Epithelial cell of esophagus (primary cell): ENCODE results near the gene ABHD5.

Source experiments
- DNase-seq: peaks from one replicate; pipeline ENCODE4 v3.0.0; 2010; ENCODE audit warnings: low read depth
- H3K4me3 ChIP-seq: 2 replicates; pipeline ENCODE4 v1.5.1; 2011; ENCODE audit warnings: mild to moderate bottlenecking, low read length, control low read depth
- CTCF ChIP-seq: IDR thresholded peaks from 2 replicates; pipeline ENCODE4 v1.5.1; 2011; ENCODE audit warnings: low read depth, mild to moderate bottlenecking, low read length, control low read depth, inconsistent platforms; ENCODE audit not compliant: insufficient read depth; ENCODE audit errors: missing control alignments

ABHD5 gene

GRCh38 chr3:43693594-43693993, 2.9 kb downstream of the ABHD5 start:
- H3K4me3 ChIP-seq, result peak overlapping the region; percentile 82
- TF ChIP-seq CTCF, result no peak
- DNase-seq, result peak; percentile 87

- no peak for TF ChIP-seq CTCF
- H3K4me3 ChIP-seq, result no peak overlapping the region
- peak; percentile 77 for DNase-seq
Observed at GRCh38 chr3:43695443-43695842, 4.7 kb downstream of the ABHD5 start.

GRCh38 chr3:43695863-43696262, 5.1 kb downstream of the ABHD5 start:
- no peak for TF ChIP-seq CTCF
- DNase-seq, result no peak
- no peak overlapping the region for H3K4me3 ChIP-seq

GRCh38 chr3:43696441-43696840, 5.7 kb downstream of the ABHD5 start:
- no peak overlapping the region for H3K4me3 ChIP-seq
- DNase-seq, result no peak
- no peak for TF ChIP-seq CTCF

GRCh38 chr3:43696881-43697280, 6.1 kb downstream of the ABHD5 start:
- H3K4me3 ChIP-seq, result no peak overlapping the region
- no peak for TF ChIP-seq CTCF
- DNase-seq, result no peak

- peak; percentile 66 for DNase-seq
- H3K4me3 ChIP-seq, result no peak overlapping the region
- TF ChIP-seq CTCF, result peak; percentile 64
Observed at GRCh38 chr3:43699864-43700263, 9.1 kb downstream of the ABHD5 start.

- DNase-seq, result no peak
- no peak for TF ChIP-seq CTCF
- H3K4me3 ChIP-seq, result no peak overlapping the region
Observed at GRCh38 chr3:43704697-43705096, 14.0 kb downstream of the ABHD5 start.
